Panc1 (cell line): ENCODE results near the gene ATP10A. TPM values are rescaled to one million over a fixed set of nuclear protein-coding genes. Genes with fewer than 3 reads are reported as not detected.

Source experiments
- ATAC-seq: fragments of 200-7000 bp; cut with Tn5 transposase; 2 replicates; pipeline ENCODE4 v1.9.1; 2020; ENCODE audit warnings: mild to moderate bottlenecking, moderate library complexity
- BruUV-seq: library from RNA; stranded (reverse); fragments of 400-500 nt; replicated peaks from 2 replicates; lab custom pipeline; 2021; lab: Mats Ljungman, UMichigan
- CTCF ChIA-PET: fragments of 300-600 bp; sonication (Branson Sonifier 250); formaldehyde crosslinking; loops from one replicate; lab custom pipeline; 2022; ENCODE audit warnings: antibody characterized with exemption; lab: Charles Lee
- POLR2A ChIA-PET: fragments of 300-600 bp; sonication (Branson Sonifier 250); formaldehyde crosslinking; loops from one replicate; lab custom pipeline; 2022; ENCODE audit warnings: antibody characterized with exemption; lab: Charles Lee
- DNase-seq: peaks from one replicate; pipeline ENCODE4 v3.0.0-alpha.2; 2010; ENCODE audit warnings: low read depth, low spot score
- H3K27ac ChIP-seq: 2 replicates; pipeline ENCODE4 v1.5.1; 2011; ENCODE audit warnings: mild to moderate bottlenecking, low read length, inconsistent platforms
- H3K27me3 ChIP-seq: fragments of 200-500 bp; sonication (Bioruptor generic); 2 replicates; pipeline ENCODE4 v1.6.0; 2014; ENCODE audit warnings: low read length, inconsistent platforms; ENCODE audit not compliant: control insufficient read depth, insufficient read depth
- H3K36me3 ChIP-seq: fragments of 200-500 bp; sonication (Bioruptor generic); 2 replicates; pipeline ENCODE4 v1.5.1; 2014; ENCODE audit warnings: inconsistent platforms, mild to moderate bottlenecking, low read length, moderate library complexity; ENCODE audit not compliant: control insufficient read depth, insufficient read depth
- H3K4me1 ChIP-seq: 2 replicates; pipeline ENCODE4 v1.5.1; 2011; ENCODE audit warnings: inconsistent platforms, mild to moderate bottlenecking, low read length, moderate library complexity; ENCODE audit not compliant: control insufficient read depth, insufficient read depth
- H3K4me3 ChIP-seq, 2 experiments: 2 replicates each; pipeline ENCODE4 v1.5.1; 2011 to 2012; ENCODE audit warnings: low read depth in 2 of 2, low read length in 2 of 2, mild to moderate bottlenecking in 2 of 2, inconsistent platforms in 1 of 2, moderate library complexity in 1 of 2
- H3K9me3 ChIP-seq: fragments of 200-500 bp; sonication (Bioruptor generic); 2 replicates; pipeline ENCODE4 v1.5.1; 2014; ENCODE audit warnings: low read depth, mild to moderate bottlenecking, inconsistent platforms, low read length, moderate library complexity; ENCODE audit not compliant: control insufficient read depth, insufficient read depth
- POLR2AphosphoS5 ChIP-seq: IDR thresholded peaks from 2 replicates; pipeline ENCODE4 v1.6.1; 2012; ENCODE audit warnings: mild to moderate bottlenecking, low read depth, low read length, moderate library complexity
- SIN3A ChIP-seq: IDR thresholded peaks from 2 replicates; pipeline ENCODE4 v1.6.1; 2012; ENCODE audit warnings: low read depth, mild to moderate bottlenecking, low read length, moderate library complexity, borderline replicate concordance; ENCODE audit not compliant: insufficient read depth
- TCF7L2 ChIP-seq: IDR thresholded peaks from 2 replicates; pipeline ENCODE4 v1.6.1; 2011; ENCODE audit warnings: mild to moderate bottlenecking, low read depth, low read length, inconsistent platforms
- in situ Hi-C: cut with HindIII; loops from 2 replicates; pipeline ENCODE4 v1.10.0; 2016; ENCODE audit warnings: low sequenced_read_pairs, low pct_unique_long_range_greater_than_20kb
- intact Hi-C: fragments of 100-400 bp; cut with micrococcal nuclease; formaldehyde crosslinking; loops from one replicate; pipeline ENCODE4 v1.10.0; 2022; ENCODE audit not compliant: unreplicated experiment
- total RNA-seq: library from RNA; stranded (reverse); gene quantifications from one replicate; pipeline ENCODE4 v1.2.1, GENCODE V29; 2021; ENCODE audit not compliant: unreplicated experiment
- TF ChIP-seq, protein P1 (sequence below): fragments of 450-650 bp; IDR thresholded peaks from 2 replicates; pipeline ENCODE4 v1.5.1; 2017; ENCODE audit warnings: mild to moderate bottlenecking
- TF ChIP-seq, protein P2 (sequence below), 2 experiments: IDR thresholded peaks; 2 replicates each; pipeline ENCODE4 v1.6.1; 2011 to 2012; ENCODE audit warnings: low read depth in 2 of 2, control low read depth in 1 of 2, low read length in 1 of 2, mild to moderate bottlenecking in 1 of 2, moderate library complexity in 1 of 2; ENCODE audit not compliant: insufficient read depth in 1 of 2

ATP10A gene
- total RNA-seq, 1 experiment from 2014 or later, result 0.31 TPM

DNA sequence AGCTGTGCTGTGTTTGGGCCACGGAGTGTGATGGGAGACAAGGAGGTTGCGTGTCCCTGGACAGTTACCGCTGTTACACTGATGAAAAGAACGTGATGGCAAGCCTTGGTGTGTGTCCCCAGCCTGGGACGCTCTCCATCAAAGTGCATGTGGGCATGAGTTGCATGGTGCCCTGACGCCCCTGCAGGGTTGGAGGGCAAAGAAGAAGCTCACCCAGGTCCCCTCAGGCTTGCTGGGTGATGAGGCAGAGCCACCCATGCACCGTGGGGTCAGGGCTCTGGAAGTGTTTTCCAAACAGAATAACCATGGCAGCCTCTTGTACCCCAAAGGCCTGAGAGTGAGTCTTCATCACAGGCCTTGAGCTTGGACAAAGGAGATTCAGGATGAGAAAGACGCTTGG, 189.2 kb downstream of the ATP10A start:
- POLR2A ChIA-PET, result no interaction called here
- no peak for ATAC-seq
- intact Hi-C loops, result no loop called here
- BruUV-seq, result no TSS peak
- Histone ChIP-seq H3K27ac (no peak overlapping the region), H3K4me1 (no peaks in the 10 kb centered on the region; the same call in 1 of the 2 replicates), H3K27me3 (peaks cover 2% of the 10 kb centered on the region; the same call in 1 of the 2 replicates), H3K36me3 (no peaks in the 10 kb centered on the region), H3K9me3 (no peaks in the 10 kb centered on the region), H3K4me3 (no peak overlapping the region)
- TF ChIP-seq, protein P1, sequence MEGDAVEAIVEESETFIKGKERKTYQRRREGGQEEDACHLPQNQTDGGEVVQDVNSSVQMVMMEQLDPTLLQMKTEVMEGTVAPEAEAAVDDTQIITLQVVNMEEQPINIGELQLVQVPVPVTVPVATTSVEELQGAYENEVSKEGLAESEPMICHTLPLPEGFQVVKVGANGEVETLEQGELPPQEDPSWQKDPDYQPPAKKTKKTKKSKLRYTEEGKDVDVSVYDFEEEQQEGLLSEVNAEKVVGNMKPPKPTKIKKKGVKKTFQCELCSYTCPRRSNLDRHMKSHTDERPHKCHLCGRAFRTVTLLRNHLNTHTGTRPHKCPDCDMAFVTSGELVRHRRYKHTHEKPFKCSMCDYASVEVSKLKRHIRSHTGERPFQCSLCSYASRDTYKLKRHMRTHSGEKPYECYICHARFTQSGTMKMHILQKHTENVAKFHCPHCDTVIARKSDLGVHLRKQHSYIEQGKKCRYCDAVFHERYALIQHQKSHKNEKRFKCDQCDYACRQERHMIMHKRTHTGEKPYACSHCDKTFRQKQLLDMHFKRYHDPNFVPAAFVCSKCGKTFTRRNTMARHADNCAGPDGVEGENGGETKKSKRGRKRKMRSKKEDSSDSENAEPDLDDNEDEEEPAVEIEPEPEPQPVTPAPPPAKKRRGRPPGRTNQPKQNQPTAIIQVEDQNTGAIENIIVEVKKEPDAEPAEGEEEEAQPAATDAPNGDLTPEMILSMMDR, result no peak
- in situ Hi-C loops, result no loop called here
- CTCF ChIA-PET, result no interaction called here
- DNase-seq, result no peak

DNA sequence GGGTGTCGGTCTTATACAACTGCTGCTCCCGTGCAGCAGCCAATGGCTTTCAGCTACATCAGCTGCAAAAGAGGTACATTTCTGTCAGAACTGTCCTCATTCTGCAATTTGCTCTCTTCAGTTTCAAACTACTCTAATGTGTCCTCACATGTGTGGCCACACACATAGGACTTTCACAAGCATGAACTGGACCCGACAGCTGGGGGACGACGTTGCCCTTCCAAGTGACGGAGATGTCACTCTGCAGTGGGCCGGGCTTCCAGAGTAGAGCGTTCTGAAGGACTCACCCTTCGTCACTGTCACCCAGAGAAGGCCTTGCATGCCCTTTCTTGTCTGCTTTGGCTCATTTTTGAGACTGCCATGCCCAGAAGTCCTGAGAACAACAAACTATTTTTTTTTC, 189.8 kb downstream of the ATP10A start:
- Histone ChIP-seq H3K4me3 (no peak overlapping the region), H3K4me1 (no peaks in the 10 kb centered on the region; the same call in 1 of the 2 replicates), H3K27me3 (peaks cover 2% of the 10 kb centered on the region; the same call in 1 of the 2 replicates), H3K36me3 (no peaks in the 10 kb centered on the region), H3K27ac (no peak overlapping the region), H3K9me3 (no peaks in the 10 kb centered on the region)
- BruUV-seq, result no TSS peak
- POLR2A ChIA-PET, result no interaction called here
- TF ChIP-seq SIN3A (no peak), POLR2AphosphoS5 (no peak), TCF7L2 (no peak)
- TF ChIP-seq, protein P1, result no peak
- TF ChIP-seq, protein P2, sequence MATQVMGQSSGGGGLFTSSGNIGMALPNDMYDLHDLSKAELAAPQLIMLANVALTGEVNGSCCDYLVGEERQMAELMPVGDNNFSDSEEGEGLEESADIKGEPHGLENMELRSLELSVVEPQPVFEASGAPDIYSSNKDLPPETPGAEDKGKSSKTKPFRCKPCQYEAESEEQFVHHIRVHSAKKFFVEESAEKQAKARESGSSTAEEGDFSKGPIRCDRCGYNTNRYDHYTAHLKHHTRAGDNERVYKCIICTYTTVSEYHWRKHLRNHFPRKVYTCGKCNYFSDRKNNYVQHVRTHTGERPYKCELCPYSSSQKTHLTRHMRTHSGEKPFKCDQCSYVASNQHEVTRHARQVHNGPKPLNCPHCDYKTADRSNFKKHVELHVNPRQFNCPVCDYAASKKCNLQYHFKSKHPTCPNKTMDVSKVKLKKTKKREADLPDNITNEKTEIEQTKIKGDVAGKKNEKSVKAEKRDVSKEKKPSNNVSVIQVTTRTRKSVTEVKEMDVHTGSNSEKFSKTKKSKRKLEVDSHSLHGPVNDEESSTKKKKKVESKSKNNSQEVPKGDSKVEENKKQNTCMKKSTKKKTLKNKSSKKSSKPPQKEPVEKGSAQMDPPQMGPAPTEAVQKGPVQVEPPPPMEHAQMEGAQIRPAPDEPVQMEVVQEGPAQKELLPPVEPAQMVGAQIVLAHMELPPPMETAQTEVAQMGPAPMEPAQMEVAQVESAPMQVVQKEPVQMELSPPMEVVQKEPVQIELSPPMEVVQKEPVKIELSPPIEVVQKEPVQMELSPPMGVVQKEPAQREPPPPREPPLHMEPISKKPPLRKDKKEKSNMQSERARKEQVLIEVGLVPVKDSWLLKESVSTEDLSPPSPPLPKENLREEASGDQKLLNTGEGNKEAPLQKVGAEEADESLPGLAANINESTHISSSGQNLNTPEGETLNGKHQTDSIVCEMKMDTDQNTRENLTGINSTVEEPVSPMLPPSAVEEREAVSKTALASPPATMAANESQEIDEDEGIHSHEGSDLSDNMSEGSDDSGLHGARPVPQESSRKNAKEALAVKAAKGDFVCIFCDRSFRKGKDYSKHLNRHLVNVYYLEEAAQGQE (IDR thresholded peaks at IDR 0.05; ENCODE audit: insufficient read depth in 1 of 2, low read depth in 2 of 2, low read length in 1 of 2), result no peak
- intact Hi-C loops (no loop called here), in situ Hi-C loops (no loop called here)
- ATAC-seq, result no peak
- CTCF ChIA-PET, result no interaction called here
- DNase-seq, result no peak
